GM12873 (cell line): ENCODE results near the gene KDM6A.

Source experiments
- TF ChIP-seq, protein P1 (sequence below): IDR thresholded peaks from 2 replicates; pipeline ENCODE4 v1.5.1; 2012; ENCODE audit warnings: low read depth, mild to moderate bottlenecking, moderate library complexity, low read length, control low read depth; ENCODE audit not compliant: insufficient read depth; ENCODE audit errors: missing control alignments

Gene KDM6A

DNA sequence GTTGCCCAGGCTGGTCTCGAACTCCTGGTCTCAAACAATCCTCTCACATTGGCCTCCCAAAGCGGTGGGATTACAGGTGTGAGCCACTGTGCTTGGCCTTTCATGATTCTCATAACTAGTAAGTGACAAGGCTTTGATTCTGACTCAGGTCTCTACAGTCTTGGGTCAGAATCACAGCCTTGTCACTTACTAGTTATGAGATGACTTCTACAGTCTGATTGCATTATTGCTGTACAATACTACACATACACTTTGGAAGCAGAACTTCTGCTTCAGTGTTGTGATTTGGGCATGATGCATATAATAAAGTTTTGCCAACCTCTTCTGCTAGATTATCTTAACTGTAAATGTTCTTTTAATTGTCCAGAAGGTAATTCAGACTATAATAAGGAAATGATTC lies 123.3 kb downstream of the KDM6A start:
- TF ChIP-seq, protein P1, sequence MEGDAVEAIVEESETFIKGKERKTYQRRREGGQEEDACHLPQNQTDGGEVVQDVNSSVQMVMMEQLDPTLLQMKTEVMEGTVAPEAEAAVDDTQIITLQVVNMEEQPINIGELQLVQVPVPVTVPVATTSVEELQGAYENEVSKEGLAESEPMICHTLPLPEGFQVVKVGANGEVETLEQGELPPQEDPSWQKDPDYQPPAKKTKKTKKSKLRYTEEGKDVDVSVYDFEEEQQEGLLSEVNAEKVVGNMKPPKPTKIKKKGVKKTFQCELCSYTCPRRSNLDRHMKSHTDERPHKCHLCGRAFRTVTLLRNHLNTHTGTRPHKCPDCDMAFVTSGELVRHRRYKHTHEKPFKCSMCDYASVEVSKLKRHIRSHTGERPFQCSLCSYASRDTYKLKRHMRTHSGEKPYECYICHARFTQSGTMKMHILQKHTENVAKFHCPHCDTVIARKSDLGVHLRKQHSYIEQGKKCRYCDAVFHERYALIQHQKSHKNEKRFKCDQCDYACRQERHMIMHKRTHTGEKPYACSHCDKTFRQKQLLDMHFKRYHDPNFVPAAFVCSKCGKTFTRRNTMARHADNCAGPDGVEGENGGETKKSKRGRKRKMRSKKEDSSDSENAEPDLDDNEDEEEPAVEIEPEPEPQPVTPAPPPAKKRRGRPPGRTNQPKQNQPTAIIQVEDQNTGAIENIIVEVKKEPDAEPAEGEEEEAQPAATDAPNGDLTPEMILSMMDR, result no peak

DNA sequence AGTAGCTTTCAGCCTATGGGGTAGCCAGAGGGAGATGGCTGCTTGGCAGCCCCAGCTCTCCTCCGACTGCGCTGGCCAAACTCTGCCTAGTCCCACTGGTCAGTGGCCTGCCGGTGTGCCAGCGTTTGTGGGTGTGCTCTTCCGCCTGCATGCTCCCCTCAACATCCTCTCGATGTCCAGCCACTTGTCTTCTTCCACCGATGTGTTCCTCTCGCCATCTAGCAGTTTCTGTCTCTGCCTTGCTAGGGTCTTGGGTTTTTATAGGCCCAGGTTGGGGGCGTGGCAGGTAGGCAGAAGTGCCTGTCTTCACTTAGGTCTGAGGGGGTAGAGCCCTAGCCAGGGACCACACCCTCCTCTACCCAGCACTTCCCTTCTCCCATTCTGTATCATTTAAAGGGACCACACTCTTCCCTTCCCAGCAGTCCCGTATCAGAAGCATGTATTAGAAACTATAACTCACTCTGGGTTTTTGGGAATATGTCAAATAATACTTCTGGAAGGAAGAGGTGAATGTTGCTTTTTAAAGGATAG lies 124.4 kb downstream of the KDM6A start:
- TF ChIP-seq, protein P1, result no peak

DNA sequence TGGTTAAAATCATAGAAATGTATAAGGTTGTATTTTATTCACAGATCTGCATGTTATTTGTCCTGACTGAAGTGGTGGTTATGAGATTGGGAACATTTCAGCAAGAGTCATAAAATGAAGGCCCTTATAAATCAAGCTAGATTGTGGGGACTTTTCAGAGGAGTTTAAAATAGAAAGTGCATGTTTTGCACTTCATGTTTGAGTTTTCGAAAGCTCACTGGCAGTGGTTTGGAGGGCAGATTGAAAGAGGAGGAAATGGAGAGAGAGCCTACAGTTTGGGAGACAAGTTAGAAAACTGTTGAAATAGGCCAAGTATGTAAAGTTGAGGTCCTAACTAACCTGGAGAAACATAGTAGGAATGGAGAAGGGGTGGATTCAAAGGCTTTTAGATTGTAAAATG lies 124.9 kb downstream of the KDM6A start:
- TF ChIP-seq, protein P1, result no peak

DNA sequence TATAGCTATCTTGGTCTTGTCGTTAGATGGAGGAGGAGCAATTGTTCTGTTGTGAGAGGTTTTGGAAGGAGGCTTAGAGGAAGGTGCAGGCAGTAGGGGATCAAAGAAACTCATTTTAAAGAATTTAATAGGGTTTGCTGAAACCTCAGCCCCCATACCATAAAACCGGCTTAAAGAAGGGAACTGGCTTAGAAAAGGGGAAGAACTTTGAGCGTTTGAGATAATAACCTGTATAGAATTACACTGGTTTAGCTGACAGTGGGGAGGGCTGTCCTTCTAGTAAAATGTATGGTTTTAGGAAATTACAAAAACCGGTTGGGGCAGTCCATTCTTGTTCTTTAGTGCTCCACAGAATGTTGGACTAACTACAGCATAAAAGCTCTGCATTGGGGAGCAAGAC lies 128.1 kb downstream of the KDM6A start:
- TF ChIP-seq, protein P1, result no peak

DNA sequence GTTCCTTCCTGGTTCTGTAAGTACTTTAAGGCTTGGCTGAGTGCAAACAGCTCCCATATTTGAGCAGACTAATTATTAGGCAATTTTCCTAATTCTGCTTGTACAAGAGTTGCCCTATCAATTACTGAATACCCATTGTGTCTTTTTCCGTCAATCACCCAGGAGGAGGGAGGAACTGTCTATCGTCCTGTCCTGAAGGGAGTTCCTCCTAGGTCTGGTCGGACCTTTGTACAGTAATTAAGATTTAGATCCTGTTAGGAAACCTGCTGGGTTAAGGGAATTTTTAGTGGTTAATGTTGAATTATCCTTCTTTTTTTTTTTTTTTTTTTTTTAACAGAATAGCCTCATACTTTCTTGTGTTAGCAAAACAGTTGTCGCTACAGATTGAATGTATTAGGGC lies 130.1 kb downstream of the KDM6A start:
- TF ChIP-seq, protein P1, result no peak

DNA sequence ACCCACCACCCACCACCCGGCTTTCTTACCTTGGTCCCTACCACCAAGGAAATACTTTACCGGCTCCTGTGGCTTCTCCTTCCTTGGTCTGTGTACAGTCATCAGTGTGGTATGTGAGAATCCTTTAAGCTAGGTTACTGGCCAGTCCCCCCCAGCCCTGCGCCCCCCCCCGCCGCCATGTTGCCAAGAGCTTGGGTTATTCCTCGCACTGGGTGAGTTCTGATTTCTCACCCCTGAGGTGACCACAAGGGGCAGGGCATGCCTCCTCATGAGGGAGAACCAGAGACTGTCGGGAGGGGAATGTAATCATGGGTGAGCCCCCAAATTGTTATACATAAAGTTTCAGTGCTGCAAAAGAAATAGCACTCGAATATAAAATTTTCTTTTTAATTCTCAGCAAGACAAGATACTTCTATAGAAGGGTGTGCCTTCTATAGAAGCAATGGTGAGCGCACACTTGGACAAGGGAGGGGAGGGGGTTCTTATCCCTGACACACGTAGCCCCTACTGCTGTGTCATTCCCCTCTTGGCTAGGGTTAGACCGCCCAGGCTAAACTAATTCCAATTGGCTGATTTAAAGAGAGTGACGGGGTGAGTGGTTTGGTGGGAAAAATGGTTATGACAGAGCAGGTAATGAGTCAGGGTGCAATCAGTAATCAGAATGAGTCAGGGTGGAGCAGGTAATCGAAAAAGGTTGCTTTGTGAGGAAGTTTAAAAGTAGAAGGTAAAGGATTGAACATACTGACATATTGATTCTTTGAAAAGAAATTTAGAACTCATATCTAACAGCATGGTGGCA lies 133.2 kb downstream of the KDM6A start:
- TF ChIP-seq, protein P1, result no peak

DNA sequence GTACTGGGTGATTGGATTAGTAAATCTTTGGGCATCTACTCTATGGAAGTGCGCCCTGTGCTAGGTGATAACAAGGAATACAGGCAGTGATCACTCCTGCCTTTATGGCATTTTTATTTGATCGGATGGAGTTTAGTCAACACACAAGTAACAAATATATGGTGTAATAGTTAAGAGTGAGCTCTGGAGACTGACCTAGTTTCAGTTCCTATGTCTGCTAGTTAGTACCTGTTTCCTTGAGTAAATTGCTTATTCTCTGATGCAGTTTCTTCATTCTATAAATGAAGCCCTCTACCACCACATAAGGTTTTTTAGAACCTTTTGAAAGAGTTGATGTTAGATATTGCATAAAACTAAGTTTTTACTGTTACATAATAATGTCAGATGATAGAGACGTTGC lies 134.6 kb downstream of the KDM6A start:
- TF ChIP-seq, protein P1, result no peak
